Loucy (cell line): ENCODE results near the gene RNF130.

ENCODE experiments used
- EZH2phosphoT487 ChIP-seq: fragments of 200-600 bp; IDR thresholded peaks from 2 replicates; pipeline ENCODE4 v1.6.1; 2018; ENCODE audit warnings: antibody characterized with exemption, mild to moderate bottlenecking, moderate library complexity, borderline replicate concordance
- TF ChIP-seq, protein P1 (sequence below): fragments of 200-600 bp; sonication (generic); conservative IDR thresholded peaks from 2 replicates; pipeline ENCODE4 v1.5.1; 2014; ENCODE audit warnings: mild to moderate bottlenecking, antibody characterized with exemption, low read length

DNA sequence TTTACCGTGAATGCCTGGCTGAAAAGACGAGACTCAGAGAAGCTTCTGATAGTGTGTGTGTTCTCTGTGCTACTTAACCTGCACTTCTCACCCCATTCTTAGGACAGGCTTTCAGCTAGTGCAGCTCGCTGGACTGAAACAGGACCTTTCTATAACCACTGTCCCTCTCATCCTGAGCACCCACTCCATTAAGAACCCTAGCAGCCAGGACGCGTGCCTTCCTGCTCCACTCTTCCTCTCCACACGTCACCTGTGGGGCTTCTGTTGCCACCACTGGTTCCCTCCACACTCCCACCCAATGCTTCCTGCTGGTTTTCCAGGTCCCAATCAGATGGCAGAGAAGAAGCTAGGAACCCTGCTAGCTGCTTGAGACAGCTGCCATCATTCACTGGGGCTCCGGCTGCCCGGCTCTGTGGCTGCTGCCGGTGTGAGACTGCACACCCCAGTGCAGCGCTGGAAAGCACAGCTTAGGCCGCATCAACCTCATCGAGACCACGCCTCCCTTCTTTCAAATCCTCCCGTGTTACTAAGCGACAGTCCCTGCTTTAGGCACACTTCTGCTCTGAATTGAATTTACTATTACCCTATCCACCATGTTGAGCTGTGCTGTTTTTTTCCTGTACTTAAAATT lies 44.0 kb downstream of the RNF130 start:
- TF ChIP-seq, protein P1, sequence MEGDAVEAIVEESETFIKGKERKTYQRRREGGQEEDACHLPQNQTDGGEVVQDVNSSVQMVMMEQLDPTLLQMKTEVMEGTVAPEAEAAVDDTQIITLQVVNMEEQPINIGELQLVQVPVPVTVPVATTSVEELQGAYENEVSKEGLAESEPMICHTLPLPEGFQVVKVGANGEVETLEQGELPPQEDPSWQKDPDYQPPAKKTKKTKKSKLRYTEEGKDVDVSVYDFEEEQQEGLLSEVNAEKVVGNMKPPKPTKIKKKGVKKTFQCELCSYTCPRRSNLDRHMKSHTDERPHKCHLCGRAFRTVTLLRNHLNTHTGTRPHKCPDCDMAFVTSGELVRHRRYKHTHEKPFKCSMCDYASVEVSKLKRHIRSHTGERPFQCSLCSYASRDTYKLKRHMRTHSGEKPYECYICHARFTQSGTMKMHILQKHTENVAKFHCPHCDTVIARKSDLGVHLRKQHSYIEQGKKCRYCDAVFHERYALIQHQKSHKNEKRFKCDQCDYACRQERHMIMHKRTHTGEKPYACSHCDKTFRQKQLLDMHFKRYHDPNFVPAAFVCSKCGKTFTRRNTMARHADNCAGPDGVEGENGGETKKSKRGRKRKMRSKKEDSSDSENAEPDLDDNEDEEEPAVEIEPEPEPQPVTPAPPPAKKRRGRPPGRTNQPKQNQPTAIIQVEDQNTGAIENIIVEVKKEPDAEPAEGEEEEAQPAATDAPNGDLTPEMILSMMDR = no peak
- TF ChIP-seq EZH2phosphoT487 = no peak
